ENCODE measurements around the gene HSD17B4. TPM values are rescaled to one million over a fixed set of nuclear protein-coding genes. Genes with fewer than 3 reads are reported as not detected.
A peak's percentile ranks its signal among the peaks of the same experiment; 100 is the strongest.

Gene HSD17B4
- total and polyA plus RNA-seq, 2 of the 13 experiments (the other 11 are each of a cell fraction or from before 2014, with no cell fraction given) = 178 to 399 TPM

- TF ChIP-seq THRA (CRISPR knock-in tag; IDR thresholded peaks at IDR 0.05; ENCODE audit: borderline replicate concordance) (peak; percentile 19; the same call in 1 of the 2 replicates), FOXJ3 (CRISPR knock-in tag; IDR thresholded peaks at IDR 0.05; ENCODE audit: borderline replicate concordance) (0 out of 2 replicates have a peak, but pooled peaks have one; percentile 18), AKNA (CRISPR knock-in tag; IDR thresholded peaks at IDR 0.05; ENCODE audit: borderline replicate concordance) (no peak), BHLHE40 (IDR thresholded peaks at IDR 0.05; ENCODE audit: low read length) (no peak), HCFC1 (IDR thresholded peaks at IDR 0.05; ENCODE audit: low read depth, low read length) (no peak), HDAC6 (IDR thresholded peaks at IDR 0.05; ENCODE audit: low read depth, low read length) (no peak), MLXIP (CRISPR knock-in tag; IDR thresholded peaks at IDR 0.05; ENCODE audit: borderline replicate concordance) (no peak), CEBPZ (IDR thresholded peaks at IDR 0.05; ENCODE audit: low read length) (no peak), E2F5 (CRISPR knock-in tag; conservative IDR thresholded peaks at IDR 0.05) (no peak), SP2 (CRISPR knock-in tag; IDR thresholded peaks at IDR 0.05) (no peak), ZC3H13 (CRISPR knock-in tag; IDR thresholded peaks at IDR 0.05) (no peak), NFE2L2 (IDR thresholded peaks at IDR 0.05; ENCODE audit: low read length) (no peak), PAWR (CRISPR knock-in tag; IDR thresholded peaks at IDR 0.05; ENCODE audit: borderline replicate concordance) (no peak), ZSCAN31 (CRISPR knock-in tag; IDR thresholded peaks at IDR 0.05; ENCODE audit: low read depth) (no peak)
Measured at GRCh38 chr5:119454171-119454570, 1.9 kb downstream of the HSD17B4 start (continued).
